GM12891 (cell line): Measurements from ENCODE around the gene AAK1.
A peak's percentile ranks its signal among the peaks of the same experiment; 100 is the strongest.

ENCODE experiments used
- DNase-seq: peaks from one replicate; pipeline ENCODE4 v3.0.0; 2011; ENCODE audit warnings: low spot score; ENCODE audit not compliant: insufficient read length
- FAIRE-seq: peaks from 2 replicates; lab custom pipeline; 2011; peaks lifted over from hg19 to GRCh38; lab: Jason Lieb, UNC
- PAX5 ChIP-seq: IDR thresholded peaks from 2 replicates; pipeline ENCODE4 v1.6.1; 2011; ENCODE audit warnings: low read length, moderate library complexity, mild to moderate bottlenecking; ENCODE audit not compliant: insufficient read depth, severe bottlenecking
- POLR2A ChIP-seq: IDR thresholded peaks from 2 replicates; pipeline ENCODE4 v1.6.1; 2011; ENCODE audit warnings: low read depth, low read length, control low read depth
- POLR2AphosphoS5 ChIP-seq: IDR thresholded peaks from 2 replicates; pipeline ENCODE4 v1.6.1; 2011; ENCODE audit warnings: low read depth, low read length, control low read depth
- POU2F2 ChIP-seq: IDR thresholded peaks from 2 replicates; pipeline ENCODE4 v1.6.1; 2011; ENCODE audit warnings: low read depth, mild to moderate bottlenecking, control low read depth, low read length, moderate library complexity
- SPI1 ChIP-seq: IDR thresholded peaks from 2 replicates; pipeline ENCODE4 v1.6.1; 2011; ENCODE audit warnings: low read depth, low read length, control low read depth
- TAF1 ChIP-seq: IDR thresholded peaks from 2 replicates; pipeline ENCODE4 v1.6.1; 2011; ENCODE audit warnings: low read depth, low read length, control low read depth

The AAK1 gene

GRCh38 chr2:69490486-69490885, 153.1 kb downstream of the AAK1 start:
- FAIRE-seq (peak; percentile 47), DNase-seq (no peak)
- no peak for TF ChIP-seq POLR2AphosphoS5
- TF ChIP-seq PAX5 = no peak
- TF ChIP-seq TAF1 = no peak
- TF ChIP-seq POU2F2 = no peak
- TF ChIP-seq SPI1 = no peak
- TF ChIP-seq POLR2A = no peak

DNA sequence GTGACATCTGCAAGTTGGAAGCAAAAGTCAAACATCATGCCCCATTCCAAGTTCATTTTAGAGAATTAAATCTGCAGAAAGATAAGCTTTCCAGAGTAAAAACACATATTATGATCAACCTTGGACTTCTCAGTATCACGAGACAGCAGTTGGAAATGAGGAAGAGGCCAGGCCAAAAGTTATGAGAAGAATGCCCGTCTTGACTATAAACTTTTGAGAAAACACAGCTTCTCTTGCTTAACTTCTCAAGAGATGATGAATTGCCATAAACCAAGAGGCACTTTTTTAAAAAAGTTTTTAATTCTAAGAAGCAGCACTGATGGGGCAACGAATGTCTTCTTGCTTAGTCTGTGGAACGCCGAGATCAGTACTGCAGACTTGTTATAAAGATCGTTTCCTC, 153.7 kb downstream of the AAK1 start:
- FAIRE-seq (no peak), DNase-seq (no peak)
- TF ChIP-seq PAX5 (no peak), POLR2AphosphoS5 (no peak), TAF1 (no peak), SPI1 (no peak), POU2F2 (no peak), POLR2A (no peak)

- DNase-seq = no peak
Measured at GRCh38 chr2:69483696-69484095, 159.8 kb downstream of the AAK1 start.

DNA sequence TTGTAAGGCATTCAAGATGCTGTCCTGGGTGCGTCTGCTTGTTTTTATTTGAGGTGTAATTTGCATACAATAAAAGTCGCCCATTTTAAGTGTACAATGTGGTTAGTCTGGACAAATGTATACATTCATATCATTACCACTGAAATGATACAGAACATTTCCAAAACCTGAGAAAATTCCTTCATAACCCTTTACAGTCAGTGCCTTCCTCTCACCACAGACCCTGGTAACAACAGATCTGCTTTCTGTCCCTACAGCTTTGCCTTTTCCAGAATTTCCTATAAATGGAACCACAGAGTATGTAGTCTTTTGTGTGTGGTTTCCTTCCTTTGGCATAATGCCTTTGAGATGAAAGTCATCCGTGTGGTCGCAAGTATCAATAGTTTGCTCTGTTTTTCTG, 160.5 kb downstream of the AAK1 start:
- no peak for FAIRE-seq
- DNase-seq = no peak
- TF ChIP-seq POU2F2 (no peak), POLR2AphosphoS5 (no peak), PAX5 (no peak), TAF1 (no peak), SPI1 (no peak), POLR2A (no peak)

More at GRCh38 chr2:69483696-69484095, 159.8 kb downstream of the AAK1 start:
- TF ChIP-seq PAX5 (no peak), POLR2A (no peak), POU2F2 (no peak), TAF1 (no peak), SPI1 (no peak), POLR2AphosphoS5 (no peak)
- no peak for FAIRE-seq

- TF ChIP-seq PAX5 (no peak), TAF1 (no peak), SPI1 (no peak), POLR2AphosphoS5 (no peak), POU2F2 (no peak), POLR2A (no peak)
- FAIRE-seq = no peak
- DNase-seq = no peak
Measured at GRCh38 chr2:69482471-69482870, 161.1 kb downstream of the AAK1 start.

DNA sequence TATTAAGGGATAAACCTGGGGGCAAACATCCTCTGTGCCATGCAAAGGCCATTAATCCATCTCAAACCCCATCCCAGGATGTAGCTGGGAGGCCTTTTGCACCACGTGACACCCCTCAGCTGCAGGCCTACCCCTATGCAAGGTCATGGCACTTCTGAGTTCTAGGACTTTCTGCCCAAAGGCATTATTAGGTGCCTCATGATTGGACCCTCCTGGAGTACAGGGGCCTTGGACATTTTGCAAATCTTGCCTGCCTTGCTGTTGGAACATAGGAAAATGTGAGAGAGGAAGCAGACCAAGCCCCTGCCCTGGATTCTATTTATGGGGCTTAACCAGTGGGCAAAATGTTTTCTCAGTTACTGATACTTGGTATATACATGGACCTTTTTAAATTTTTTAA, 162.1 kb downstream of the AAK1 start:
- DNase-seq (no peak), FAIRE-seq (no peak)
- TF ChIP-seq TAF1 (no peak), POU2F2 (no peak), POLR2A (no peak), SPI1 (no peak), POLR2AphosphoS5 (no peak), PAX5 (no peak)

- FAIRE-seq (peak; percentile 13), DNase-seq (no peak)
- no peak for TF ChIP-seq TAF1
- TF ChIP-seq POLR2A = no peak
- no peak for TF ChIP-seq PAX5
- TF ChIP-seq POU2F2 = no peak
- TF ChIP-seq SPI1 = no peak
- TF ChIP-seq POLR2AphosphoS5 = no peak
Measured at GRCh38 chr2:69477627-69478026, 165.9 kb downstream of the AAK1 start.

- FAIRE-seq = no peak
- no peak for TF ChIP-seq SPI1
- TF ChIP-seq PAX5 = no peak
- no peak for TF ChIP-seq POU2F2
- no peak for TF ChIP-seq POLR2A
- DNase-seq = no peak
Measured at GRCh38 chr2:69474688-69475087, 168.9 kb downstream of the AAK1 start.

DNA sequence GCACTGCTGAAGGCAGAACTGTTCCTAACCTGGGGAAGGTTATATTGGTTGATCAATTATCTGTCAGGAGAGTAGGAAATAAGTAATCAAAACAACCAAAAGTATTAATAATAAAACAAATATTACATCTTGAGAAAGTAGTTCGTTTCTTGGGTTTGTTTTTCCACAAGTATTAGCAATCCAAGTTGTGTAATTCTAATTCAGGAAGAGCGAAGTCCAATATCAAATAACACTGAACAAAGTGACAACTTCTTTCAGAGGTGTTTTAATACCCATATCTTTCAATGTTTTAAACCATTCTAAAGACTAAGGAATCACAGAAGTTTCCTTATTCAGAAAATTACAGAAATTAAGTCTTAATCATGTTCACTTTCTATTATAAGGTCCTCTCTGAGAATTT, 171.7 kb downstream of the AAK1 start:
- TF ChIP-seq POU2F2 (no peak), POLR2A (no peak)
- no peak for FAIRE-seq
- no peak for DNase-seq

DNA sequence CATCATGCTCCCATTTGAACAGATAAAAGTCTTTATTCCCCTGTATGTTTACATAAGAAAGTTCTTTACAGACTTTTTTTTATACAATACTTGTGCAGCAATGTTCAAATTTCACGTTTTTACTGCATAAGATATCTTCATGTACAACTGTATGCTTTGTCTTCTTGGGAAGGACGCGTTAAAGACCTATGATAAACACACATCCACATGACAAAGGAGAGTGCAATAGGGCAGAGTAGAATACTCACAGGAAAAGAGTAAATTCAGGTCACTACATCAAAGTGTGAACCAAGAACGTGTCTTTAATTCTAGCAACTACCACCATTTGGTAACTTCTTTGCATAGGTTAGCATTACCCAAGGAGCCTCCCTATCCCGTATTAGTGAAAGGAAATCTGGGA, 172.6 kb downstream of the AAK1 start:
- FAIRE-seq = no peak
- TF ChIP-seq PAX5 (no peak), SPI1 (no peak), TAF1 (no peak), POLR2A (no peak), POU2F2 (no peak), POLR2AphosphoS5 (no peak)
- DNase-seq = no peak

DNA sequence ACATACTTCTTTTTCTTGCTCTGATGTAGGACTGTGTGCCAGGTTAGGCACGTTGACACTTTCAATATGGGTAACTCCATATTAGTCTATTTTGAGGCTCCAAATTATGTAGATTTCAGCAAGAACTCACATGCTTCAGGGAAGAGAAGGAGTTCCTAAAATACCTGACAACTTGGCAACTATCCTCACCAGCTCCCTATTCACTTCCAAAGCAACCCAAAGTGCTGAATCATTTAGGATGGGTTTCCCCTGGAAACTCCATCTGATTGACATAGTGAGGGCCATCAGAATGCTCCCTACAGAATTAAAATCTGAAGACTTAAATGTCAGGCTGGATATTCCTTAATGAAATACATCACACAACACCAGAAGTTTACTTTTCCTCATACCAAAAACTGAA, 173.8 kb downstream of the AAK1 start:
- no peak for FAIRE-seq
- no peak for DNase-seq
- TF ChIP-seq POLR2A = no peak
- TF ChIP-seq POLR2AphosphoS5 = no peak
- TF ChIP-seq PAX5 = no peak
- TF ChIP-seq POU2F2 = no peak
- TF ChIP-seq TAF1 = no peak
- TF ChIP-seq SPI1 = no peak
